GM23248 (cell line): ENCODE measurements around the gene HAUS8.

ENCODE experiments used
- EZH2 ChIP-seq: fragments of 200-600 bp; sonication (generic); IDR thresholded peaks from 2 replicates; pipeline ENCODE4 v1.6.1; 2018; ENCODE audit warnings: antibody characterized with exemption, mild to moderate bottlenecking; ENCODE audit not compliant: insufficient read depth, poor library complexity, severe bottlenecking
- EZH2phosphoT487 ChIP-seq: fragments of 200-600 bp; sonication (generic); IDR thresholded peaks from 2 replicates; pipeline ENCODE4 v1.6.1; 2018; ENCODE audit warnings: antibody characterized with exemption, moderate library complexity, mild to moderate bottlenecking, low read depth; ENCODE audit not compliant: insufficient read depth

DNA sequence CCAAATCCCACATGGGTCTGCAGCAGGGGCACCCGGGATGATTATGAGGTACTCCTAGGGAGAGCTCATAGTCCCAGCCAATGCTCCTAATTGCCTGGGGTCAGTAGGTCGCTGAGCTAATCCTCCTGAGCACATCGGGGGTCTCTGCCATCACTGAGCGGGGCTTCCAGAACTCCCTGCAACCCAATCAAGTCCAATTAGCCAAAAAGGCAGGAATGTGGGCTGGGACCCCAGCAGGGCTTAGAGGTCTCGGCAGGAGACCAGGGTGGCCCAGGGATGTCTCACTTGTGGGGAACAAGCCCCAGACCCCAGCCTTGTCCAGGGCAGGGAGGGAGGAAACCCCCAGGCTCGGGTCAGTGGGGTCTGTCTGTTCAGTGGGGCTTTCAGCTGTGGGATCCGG, 31.5 kb downstream of the HAUS8 start:
- TF ChIP-seq EZH2 (no peak), EZH2phosphoT487 (no peak)
